Fibroblast of lung (primary cell): ENCODE measurements around the gene PTAR1.

Experiments
- CTCF ChIP-seq, 2 donors: IDR thresholded peaks in 1 of 2; conservative IDR thresholded peaks in 1 of 2; 1 replicate in 1 of 2; 2 replicates in 1 of 2; pipeline ENCODE4 v1.5.1; 2011 to 2012; ENCODE audit warnings: low read length in 2 of 2, control low read depth in 1 of 2, inconsistent platforms in 1 of 2, low read depth in 1 of 2, mild to moderate bottlenecking in 1 of 2
- EZH2 ChIP-seq: IDR thresholded peaks from 2 replicates; pipeline ENCODE4 v1.5.1; 2012; ENCODE audit warnings: low read length, control low read depth, mild to moderate bottlenecking; ENCODE audit errors: missing control alignments

GRCh38 chr9:69794356-69794755, 34.5 kb upstream of the PTAR1 start:
- TF ChIP-seq CTCF (conservative IDR thresholded peaks at IDR 0.05 in 1 of 2, IDR thresholded peaks at IDR 0.05 in 1 of 2; ENCODE audit: low read depth in 1 of 2, low read length in 2 of 2) (no peak), EZH2 (no peak)
